ENCODE results near the gene RMI1.

RMI1 gene

DNA sequence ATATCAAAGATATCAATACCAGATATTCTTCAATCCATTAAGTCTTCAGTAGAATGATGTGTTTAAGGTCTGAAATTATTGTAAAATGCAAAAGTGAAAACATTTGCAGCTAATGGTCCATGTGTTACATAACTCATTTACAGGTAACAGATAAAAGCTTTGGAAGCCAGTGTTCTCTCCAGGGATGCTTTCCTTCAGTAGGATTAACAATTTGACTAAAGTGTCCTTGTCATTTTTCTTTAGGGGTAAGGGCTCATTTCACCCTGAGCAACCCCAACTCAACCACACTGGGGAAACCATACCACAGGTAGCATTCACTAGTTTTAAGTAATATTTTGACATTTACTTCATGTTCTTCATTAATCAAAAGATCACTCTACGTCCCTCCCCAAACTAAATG lies 13.5 kb upstream of the RMI1 start:
- in situ Hi-C loops (cut with MboI; ENCODE audit: low sequenced_read_pairs), result no loop called here

DNA sequence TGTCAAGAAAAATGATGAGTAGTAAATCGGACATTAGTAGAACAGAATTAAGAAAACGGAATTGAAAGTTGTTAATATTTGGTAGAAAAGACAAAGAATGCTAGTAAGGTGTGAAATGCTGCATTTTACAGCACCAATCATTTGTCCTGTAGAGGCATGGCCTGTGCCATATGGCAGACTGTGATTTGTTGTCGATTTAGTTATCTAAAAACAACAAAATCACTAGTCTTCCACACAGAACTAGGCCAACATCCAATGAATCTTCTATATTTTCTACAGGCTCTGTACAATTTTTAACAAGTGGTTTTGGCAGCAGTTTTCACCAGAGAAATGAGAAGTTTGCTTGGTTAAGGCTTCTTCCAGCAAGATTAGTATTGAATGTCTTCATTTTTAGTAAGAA lies 11.0 kb upstream of the RMI1 start:
- in situ Hi-C loops (cut with MboI; ENCODE audit: low sequenced_read_pairs), result no loop called here

DNA sequence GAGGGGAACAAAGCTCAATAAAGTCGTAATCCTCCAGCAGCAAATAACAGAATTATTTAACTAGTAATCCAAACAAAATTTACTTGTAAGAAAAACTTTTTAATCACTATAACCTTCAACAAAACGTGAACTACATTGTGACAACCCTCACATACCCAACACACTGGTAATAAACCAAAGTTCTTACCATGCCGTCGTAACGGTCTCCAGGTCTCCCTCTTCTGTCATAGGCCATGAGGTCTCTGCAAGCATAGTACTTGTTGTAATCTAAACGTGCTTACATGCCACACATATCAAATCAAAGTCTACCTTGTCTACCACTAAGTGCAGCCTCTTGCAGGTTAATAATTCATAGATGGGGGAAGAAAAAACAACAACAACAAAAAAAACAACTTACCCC lies 9.1 kb upstream of the RMI1 start:
- in situ Hi-C loops (cut with MboI; ENCODE audit: low sequenced_read_pairs), result no loop called here

DNA sequence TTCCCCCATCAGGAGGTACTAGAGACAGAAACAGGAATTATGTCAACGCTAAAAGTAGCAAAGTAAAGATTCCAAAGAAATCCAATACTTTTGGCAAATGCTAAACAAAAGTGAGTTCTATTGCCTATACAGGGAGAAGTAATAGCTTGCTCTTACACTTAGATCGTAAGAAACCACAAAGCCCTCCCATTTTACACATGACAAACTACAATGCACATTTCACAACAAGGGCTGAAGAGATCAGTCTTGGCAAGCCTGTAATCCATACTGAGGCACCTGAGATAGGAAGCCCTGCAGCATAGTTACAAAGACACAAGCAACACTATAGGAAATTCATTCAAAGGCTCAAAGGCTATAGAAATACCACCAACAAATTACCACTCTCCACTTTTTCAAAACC lies 8.3 kb upstream of the RMI1 start:
- in situ Hi-C loops (cut with MboI; ENCODE audit: low sequenced_read_pairs), result no loop called here

DNA sequence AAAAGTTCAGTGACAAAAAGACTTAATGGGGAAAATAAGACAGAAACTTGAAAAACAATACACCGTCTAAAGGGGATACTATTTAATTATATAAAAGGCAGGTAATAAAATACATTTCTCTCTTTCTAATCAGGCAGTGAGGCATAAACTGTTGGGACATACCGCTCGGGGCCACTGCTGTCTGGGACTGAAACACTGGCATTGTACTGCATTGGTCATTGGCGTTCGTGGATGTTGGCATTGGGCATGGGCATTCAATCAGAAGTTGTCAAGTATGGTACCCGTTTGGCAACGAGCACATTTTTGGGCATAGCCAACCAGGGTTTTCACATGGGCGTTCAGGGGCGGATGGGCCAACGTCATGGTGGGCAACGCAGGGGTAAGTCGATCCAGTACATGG lies 5.3 kb upstream of the RMI1 start:
- in situ Hi-C loops (cut with MboI; ENCODE audit: low sequenced_read_pairs), result no loop called here

DNA sequence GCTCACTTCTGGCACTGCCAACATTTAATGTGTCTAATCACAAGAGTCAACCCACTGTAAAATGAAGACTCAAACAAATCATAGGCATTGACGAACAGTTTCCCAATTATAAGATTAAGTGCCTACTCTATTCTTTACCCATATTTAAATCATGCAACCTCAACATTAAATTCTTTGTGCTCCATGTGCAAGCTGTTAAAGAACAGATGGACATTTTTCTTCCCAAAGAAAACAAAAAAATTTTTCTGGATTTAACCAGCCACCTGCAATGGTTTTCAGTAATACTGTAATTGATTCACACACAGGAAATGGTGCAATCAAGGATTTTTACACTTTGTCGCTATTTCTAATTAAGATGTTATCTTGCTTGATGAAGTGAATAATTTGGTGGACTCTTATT lies 4.2 kb upstream of the RMI1 start:
- in situ Hi-C loops (cut with MboI; ENCODE audit: low sequenced_read_pairs), result no loop called here

DNA sequence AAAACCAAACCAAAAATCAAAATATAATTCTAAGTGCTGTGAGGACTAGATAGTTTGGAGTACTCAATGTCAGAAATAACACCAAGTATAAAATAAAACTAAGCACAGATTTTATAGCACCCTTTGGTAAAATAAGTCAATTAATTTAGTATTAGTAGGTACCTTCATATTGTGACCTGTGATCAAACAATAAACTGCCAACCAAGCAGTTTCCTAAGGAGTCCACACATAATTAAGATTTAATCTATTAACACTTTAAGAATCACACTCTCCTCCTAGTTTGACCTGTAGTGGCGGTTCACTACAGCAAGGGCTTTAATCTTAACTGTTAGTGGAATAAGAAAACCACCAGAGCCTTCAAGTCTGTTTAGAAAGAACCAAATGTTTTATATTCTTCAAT lies 3.4 kb upstream of the RMI1 start:
- in situ Hi-C loops (cut with MboI; ENCODE audit: low sequenced_read_pairs), result no loop called here

DNA sequence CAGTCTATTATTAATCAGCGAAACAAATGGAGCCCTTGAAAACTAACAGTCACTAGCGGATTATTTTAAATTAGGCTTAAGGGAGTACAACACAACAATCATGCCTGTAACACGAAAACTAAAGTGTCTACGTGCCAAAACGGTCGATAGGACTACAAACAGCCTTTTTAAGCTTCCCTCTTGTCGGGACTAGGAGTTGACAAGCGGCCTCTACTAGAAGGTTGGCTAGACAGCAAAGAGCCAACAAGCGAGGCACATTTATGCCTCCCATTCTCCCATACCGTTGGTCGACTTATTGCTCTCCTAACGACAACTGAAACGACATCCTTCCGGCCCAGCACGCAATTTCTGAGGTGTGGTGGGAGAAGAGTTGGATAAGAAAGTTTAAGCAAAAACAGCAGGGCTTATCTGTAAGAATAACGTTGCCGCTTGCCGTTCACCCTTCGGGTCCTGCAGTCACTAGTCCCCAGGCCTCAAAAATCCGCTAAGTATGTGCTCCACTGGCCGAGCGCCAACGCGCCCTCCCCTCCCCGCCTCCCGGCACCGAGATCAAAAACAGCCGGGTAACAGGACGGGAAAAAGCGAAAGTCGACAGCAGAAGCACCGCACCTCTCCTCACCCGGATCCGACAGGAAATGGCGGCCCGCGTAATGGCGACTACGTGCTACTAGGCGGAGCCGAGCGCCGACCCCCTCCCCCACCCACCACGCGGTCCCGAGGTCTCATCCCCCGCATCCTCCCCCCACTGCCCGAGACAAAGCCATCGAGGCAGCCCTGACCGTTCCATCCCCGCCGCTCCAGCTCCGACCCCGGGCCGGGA lies 1.4 kb upstream of the RMI1 start:
- in situ Hi-C loops (cut with MboI; ENCODE audit: low sequenced_read_pairs), result no loop called here

DNA sequence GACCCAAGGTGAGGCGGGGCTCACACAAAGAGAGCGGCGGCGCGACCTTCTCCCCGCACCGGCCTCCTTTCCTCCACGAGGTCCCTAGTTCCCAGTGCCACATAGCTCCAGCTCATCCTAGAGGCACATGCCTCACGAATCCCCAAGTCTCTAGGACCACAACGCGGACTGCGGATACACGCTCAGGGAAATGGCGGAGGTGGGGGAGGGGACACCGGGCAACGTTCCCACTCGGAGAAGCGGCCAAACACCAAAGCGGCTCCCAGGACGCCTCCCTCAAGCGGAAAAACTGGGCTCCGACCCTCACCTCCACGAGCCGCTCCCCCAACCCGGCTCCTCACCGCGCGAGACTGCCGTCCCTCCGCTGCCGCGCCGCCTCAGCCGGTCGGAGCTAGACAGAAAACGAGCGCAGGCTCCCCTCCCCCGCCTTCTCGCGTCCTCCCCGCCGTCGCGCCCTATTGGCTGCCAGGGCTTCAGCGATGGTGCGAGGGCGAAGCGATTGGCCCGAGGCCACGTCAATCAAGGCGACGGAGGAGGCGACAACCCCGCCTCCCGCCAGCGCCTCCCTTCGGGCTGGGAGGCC lies 702 bp upstream of the RMI1 start, which contains the start of gene HNRNPK:
Gene HNRNPK (minus strand): TSS at position 404 of the 583 bp plus-strand sequence. CDS start 1,963 bp downstream, outside the sequence.
- in situ Hi-C loops (cut with MboI; ENCODE audit: low sequenced_read_pairs), result no loop called here

DNA sequence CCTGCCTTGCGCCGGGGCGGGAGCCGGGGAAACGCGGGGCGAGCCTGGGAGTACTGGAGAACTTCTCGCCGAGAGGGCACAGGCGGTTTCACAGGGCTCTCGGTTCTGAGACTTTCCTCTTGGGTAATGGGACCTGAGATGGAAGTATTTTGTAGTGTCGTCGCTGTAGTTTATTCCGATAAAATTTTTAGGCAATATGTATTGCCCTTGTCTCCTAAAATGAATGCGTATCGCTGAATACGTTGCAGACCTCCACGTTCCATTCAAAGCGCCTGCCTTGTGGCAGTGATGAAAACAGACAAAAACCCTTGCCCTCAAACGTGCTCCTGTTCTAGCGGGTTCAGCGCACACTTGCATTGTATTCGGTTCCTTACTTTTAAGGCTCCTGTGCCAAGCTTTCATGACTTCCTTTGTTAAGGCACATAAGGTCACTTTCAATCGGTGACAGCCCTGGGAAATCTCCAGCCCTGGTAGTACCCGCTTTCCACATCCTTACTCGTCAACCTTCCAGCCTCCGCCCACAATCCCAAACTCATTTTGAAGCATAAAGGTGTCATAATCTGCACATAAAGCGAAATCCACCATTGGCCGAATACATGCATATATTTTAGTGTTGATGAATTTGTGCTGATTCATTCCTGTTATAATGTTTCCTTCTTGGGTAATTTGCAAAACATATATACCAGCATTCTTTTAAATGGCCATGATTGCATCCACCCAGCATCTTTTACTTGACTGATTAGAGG lies 694 bp downstream of the RMI1 start:
- in situ Hi-C loops (cut with MboI; ENCODE audit: low sequenced_read_pairs), result no loop called here

DNA sequence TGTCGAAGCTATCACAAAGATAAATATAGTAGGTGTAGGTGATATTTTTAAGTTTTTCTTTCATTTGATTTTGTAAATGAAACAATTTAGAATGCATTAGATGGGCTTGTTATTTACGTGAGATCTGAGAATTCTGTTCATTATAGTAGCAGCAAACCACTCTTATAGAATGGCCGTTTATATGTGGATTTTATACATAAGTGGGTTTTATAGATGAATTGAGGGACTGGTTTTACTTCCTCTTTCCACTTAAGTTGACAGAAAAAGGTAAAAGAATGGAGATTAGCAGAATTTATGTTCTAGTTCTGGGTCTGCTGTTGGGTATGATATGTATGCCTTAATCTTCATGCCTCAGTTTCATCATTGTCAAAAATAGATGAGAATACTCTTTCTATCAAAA lies 5.6 kb downstream of the RMI1 start:
- in situ Hi-C loops (cut with MboI; ENCODE audit: low sequenced_read_pairs), result no loop called here

DNA sequence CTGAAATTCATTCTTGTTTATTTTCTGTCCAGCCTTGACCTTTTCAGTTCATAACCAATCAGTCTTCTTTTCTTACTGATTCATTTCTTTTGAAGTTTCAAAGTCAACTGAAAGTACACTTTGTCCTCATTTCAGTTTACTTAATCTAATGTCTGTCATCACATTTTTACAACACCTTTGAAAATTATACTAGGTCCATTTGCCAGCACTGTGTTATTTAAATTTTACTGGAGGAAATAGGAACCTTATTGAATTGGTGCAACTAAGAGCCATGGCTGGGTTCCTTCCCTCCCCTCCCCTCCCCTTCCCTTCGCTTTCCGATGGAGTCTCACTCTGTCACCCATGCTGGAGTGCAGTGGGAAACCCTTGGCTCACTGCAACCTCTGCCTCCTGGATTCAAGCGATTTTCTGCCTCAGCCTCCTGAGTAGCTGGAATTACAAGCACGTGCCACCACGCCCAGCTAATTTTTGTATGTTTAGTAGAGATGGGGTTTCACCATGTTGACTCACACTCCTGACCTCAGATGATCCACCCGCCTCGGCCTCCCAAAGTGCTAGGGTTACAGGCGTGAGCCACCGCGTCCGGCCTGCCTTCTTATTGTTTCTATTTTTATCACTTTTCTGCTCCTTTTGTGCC lies 6.3 kb downstream of the RMI1 start:
- in situ Hi-C loops (cut with MboI; ENCODE audit: low sequenced_read_pairs), result no loop called here

DNA sequence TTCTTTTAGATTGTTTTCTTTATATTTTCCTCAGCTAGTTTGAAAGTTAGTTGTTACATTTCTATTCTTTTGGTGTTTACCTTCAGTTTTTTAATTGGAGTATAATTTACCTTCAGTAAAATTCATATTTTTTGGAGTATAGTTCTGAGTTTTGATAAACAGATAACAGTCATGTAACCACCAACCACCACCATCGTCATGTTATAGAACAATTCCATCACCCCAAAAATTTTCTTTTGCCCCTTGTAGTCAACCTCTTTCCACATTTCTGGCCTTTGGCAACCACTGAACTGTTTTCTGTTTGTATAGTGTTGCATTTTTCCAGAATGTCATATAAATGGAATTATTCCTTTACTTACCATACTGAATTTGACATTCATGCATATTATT lies 6.8 kb downstream of the RMI1 start:
- in situ Hi-C loops (cut with MboI; ENCODE audit: low sequenced_read_pairs), result no loop called here

DNA sequence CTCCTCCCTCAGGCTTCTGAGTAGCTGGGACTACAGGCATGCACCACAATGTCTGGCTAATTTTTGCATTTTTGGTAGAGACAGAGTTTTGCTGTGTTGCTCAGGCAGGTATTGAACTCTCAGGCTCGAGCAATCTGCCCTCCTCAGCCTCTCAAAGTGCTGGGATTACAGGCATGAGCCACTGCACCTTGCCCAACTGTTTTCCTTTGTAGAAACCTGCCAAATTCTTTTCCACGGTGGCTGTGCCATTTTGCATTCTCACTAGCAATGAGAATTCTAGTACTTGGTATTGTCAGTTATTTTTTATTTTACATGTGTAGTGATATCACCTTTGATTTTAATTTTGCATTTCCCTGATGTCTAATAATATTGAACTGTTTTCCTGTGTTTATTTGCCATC lies 7.8 kb downstream of the RMI1 start:
- in situ Hi-C loops (cut with MboI; ENCODE audit: low sequenced_read_pairs), result no loop called here

DNA sequence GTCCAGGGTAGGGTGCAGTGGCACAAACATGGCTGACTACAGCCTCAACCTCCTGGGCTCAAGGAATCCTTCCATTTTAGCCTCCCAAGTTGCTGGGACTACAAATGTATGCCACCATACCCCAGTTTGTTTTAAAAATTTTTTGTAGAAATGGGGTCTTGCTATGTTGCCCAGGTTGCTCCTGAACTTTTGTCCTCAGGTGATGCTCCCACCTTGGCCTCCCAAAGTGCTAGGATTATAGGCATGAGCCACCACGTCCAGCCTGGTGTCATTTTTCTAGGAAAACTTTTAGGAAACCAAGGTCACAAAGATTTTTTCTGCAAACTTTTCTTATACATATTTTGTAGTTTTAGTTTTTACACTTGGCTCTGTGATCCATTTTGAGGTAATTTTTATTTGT lies 10.8 kb downstream of the RMI1 start:
- in situ Hi-C loops (cut with MboI; ENCODE audit: low sequenced_read_pairs), result no loop called here

DNA sequence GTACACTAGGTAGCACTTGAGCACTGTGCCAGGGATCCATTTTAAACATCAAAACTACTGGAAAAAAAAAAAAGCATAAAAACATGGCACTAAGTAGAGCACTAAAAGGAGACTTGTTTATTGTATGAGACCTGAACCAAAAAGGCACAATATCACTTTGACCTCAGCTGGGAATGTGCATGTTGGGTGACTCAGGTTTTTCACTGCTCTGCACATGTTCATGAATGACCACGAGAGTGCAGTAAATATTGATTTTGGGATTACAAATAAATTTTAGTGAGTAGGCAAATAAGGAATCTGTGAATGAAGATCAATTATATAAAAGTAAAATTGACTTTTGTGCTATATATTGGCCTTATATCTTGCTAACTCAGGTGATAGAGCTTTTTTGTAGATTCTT lies 11.8 kb downstream of the RMI1 start:
- in situ Hi-C loops (cut with MboI; ENCODE audit: low sequenced_read_pairs), result no loop called here

DNA sequence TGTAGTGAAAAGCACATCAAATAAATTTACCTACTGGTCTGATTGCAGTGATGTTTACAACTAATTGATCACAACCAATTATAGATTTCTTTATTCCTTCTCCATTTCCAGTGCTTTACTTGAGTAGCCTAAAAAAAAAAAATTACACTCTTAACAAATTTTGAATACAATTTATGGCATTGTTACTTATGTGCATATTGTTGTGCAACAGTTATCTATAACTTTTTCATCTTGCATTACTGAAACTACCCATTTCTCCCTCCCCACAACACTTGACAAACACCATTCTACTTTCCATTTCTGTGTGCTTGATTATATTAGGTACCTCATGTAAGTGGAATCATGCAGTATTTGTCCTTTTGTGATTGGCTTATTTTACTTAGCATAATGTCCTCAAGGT lies 12.3 kb downstream of the RMI1 start:
- in situ Hi-C loops (cut with MboI; ENCODE audit: low sequenced_read_pairs), result no loop called here

DNA sequence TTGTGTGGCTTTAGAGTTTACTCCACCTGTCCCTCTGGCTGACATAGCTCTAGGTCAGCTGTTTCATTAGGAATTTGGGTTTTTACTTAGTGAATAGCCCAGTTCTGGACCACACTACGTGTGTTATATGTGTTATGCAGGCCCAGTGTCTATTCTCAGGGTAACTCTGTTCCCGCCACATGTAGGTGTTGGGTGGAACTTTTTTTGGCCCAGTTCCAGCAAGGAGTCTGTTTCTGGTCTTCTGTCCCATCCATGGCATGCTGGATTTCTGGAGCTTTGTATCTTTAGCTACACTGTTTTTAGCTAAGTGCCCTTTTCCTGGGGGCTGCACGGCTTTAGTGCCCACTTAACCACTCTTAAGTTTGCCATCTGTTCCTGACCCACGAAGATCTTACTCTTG lies 15.5 kb downstream of the RMI1 start:
- in situ Hi-C loops (cut with MboI; ENCODE audit: low sequenced_read_pairs), result no loop called here

DNA sequence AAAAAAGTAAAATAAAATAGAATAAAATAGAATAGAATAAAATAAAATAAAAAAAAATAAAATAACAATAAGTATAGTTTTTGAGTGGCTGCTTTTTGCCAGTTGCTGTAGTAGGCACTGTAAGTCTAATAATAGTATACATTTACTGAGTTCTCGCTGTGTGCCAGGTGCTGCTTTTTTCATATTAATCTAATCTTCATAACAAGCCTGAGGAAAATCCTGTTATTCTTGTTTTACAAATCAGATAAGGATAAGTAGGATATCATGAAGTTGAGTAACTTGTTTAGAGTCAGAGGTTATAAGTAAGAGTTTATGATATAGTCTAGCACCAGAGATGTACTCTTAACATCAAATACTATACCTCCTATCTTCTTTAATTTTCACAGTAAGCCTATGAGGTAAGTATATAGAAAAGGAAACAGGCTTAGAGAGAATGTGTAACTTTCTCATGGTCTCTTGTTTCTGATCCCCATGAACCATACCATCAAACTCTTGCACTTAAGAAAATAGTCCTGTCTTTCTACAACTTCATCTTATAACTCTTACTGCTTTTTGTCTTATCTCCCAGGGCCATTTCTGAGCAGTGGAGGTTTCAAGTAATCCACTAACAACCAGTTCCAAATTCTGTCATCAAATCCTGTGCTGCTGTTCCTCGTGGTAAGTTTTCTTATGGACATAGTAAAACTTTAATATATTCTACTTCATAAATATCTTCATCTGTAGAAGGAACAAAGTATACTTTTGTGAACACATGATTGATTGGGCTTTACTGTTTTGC lies 18.7 kb downstream of the RMI1 start:
- in situ Hi-C loops (cut with MboI; ENCODE audit: low sequenced_read_pairs), result no loop called here

DNA sequence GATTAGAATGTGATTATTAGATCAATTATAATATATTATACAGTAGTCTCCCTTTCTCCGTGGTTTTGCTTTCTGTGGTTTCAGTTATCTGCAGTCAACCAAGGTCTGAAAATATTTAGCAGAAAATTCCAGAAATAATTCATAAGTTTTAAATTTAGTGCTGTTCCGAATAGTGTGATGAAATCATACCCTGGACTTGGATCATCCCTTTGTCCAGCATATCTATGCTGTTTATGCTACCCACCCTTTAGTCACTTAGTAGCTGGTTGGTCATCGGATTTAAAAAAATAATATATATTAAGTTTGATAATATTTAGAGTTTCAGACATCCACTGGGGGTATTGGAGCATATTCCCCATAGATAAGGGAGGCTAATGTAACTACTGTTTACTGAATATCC lies 19.6 kb downstream of the RMI1 start:
- in situ Hi-C loops (cut with MboI; ENCODE audit: low sequenced_read_pairs), result no loop called here

DNA sequence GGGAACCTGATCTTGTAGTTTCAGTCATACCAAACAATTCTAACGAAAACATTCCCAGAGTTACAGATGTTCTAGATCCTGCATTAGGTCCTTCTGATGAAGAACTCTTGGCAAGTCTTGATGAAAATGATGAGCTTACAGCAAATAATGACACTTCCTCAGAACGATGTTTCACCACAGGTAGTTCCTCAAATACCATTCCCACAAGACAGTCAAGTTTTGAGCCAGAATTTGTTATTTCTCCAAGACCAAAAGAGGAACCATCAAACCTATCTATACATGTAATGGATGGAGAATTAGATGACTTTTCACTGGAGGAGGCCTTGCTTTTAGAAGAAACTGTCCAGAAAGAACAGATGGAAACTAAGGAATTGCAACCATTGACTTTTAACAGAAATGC lies 21.0 kb downstream of the RMI1 start:
- in situ Hi-C loops (cut with MboI; ENCODE audit: low sequenced_read_pairs), result no loop called here
